Ishikawa (cell line): ENCODE measurements around the gene ELAVL2.

ENCODE experiments used
- CEBPB ChIP-seq: IDR thresholded peaks from 2 replicates; pipeline ENCODE4 v1.6.1; 2012
- EGR1 ChIP-seq: IDR thresholded peaks from 2 replicates; pipeline ENCODE4 v1.6.1; 2012
- NFIC ChIP-seq: IDR thresholded peaks from 2 replicates; pipeline ENCODE4 v1.6.1; 2012
- RAD21 ChIP-seq: IDR thresholded peaks from 2 replicates; pipeline ENCODE4 v1.6.1; 2012; ENCODE audit warnings: low read depth
- REST ChIP-seq: IDR thresholded peaks from 2 replicates; pipeline ENCODE4 v1.6.1; 2012; ENCODE audit warnings: low read depth, mild to moderate bottlenecking
- TCF12 ChIP-seq: IDR thresholded peaks from 2 replicates; pipeline ENCODE4 v1.6.1; 2012; ENCODE audit warnings: low read depth
- YY1 ChIP-seq: IDR thresholded peaks from 2 replicates; pipeline ENCODE4 v1.6.1; 2012; ENCODE audit warnings: low read depth

GRCh38 chr9:23731353-23731752 is 94.7 kb downstream of the ELAVL2 start:
- TF ChIP-seq CEBPB = no peak
- no peak for TF ChIP-seq EGR1
- TF ChIP-seq TCF12 = no peak
- TF ChIP-seq REST = no peak
- no peak for TF ChIP-seq NFIC
- TF ChIP-seq RAD21 = no peak
- no peak for TF ChIP-seq YY1
